ENCODE data around the gene GAK.

DNA sequence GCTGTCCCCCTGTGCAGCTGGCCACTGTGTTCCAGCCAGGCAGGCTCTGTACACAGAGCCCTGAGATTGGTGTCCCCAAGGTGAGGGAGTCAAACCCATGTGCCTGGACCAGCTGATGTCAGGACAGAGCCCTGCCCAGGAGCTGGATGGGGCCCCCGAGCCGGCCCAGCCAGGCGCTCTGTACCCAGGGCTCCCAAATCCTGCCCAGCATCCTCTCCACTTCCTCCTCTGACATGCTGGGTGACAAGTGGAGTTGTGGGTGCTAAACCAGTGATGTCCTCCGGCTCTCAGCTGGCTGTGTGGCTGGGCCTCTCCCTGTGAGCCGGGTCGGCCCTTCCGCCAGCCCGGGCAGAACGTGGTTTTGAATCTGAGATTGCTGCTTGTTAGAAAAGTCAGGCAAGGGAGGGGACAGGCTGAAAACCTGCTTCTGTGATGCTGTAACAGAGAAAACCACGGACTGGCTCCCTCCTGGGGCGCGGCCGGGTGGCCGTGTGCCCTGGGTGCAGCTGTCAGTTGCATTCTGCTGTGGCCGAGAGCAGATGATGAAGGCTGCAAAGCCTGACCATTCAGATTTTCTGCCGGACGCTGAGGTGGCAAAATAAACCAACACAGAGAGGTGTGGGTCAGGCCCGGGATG lies 98.3 kb downstream of the GAK start:
- TF ChIP-seq, protein P1, sequence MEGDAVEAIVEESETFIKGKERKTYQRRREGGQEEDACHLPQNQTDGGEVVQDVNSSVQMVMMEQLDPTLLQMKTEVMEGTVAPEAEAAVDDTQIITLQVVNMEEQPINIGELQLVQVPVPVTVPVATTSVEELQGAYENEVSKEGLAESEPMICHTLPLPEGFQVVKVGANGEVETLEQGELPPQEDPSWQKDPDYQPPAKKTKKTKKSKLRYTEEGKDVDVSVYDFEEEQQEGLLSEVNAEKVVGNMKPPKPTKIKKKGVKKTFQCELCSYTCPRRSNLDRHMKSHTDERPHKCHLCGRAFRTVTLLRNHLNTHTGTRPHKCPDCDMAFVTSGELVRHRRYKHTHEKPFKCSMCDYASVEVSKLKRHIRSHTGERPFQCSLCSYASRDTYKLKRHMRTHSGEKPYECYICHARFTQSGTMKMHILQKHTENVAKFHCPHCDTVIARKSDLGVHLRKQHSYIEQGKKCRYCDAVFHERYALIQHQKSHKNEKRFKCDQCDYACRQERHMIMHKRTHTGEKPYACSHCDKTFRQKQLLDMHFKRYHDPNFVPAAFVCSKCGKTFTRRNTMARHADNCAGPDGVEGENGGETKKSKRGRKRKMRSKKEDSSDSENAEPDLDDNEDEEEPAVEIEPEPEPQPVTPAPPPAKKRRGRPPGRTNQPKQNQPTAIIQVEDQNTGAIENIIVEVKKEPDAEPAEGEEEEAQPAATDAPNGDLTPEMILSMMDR (IDR thresholded peaks at IDR 0.05; ENCODE audit: insufficient read depth, low read depth, low read length): no peak
- no peak for TF ChIP-seq EZH2 (IDR thresholded peaks at IDR 0.05; ENCODE audit: insufficient read depth, low read length)

All from astrocyte (in vitro differentiated cells and primary cell).